Astrocyte of the spinal cord (primary cell): ENCODE data around the gene ZNF598.
A peak's percentile ranks its signal among the peaks of the same experiment; 100 is the strongest.
"Not testable (repeated sequence)": the region's sequence is repeated elsewhere in the genome, so short reads cannot be mapped to it uniquely, and the experiment has no call there.

Experiments used
- DNase-seq: peaks from one replicate; pipeline ENCODE4 v3.0.0; 2011; ENCODE audit warnings: low read depth, low spot score
- H3K4me3 ChIP-seq: 2 replicates; pipeline ENCODE4 v1.5.1; 2011; ENCODE audit warnings: low read depth, mild to moderate bottlenecking, low read length, moderate library complexity
- in situ Hi-C: cut with HindIII; loops from 2 replicates; pipeline ENCODE4 v1.10.0; 2017; ENCODE audit warnings: low sequenced_read_pairs
- TF ChIP-seq, protein P1 (sequence below): IDR thresholded peaks from 2 replicates; pipeline ENCODE4 v1.5.1; 2012; ENCODE audit warnings: low read depth, mild to moderate bottlenecking, low read length, inconsistent platforms

The ZNF598 gene

DNA sequence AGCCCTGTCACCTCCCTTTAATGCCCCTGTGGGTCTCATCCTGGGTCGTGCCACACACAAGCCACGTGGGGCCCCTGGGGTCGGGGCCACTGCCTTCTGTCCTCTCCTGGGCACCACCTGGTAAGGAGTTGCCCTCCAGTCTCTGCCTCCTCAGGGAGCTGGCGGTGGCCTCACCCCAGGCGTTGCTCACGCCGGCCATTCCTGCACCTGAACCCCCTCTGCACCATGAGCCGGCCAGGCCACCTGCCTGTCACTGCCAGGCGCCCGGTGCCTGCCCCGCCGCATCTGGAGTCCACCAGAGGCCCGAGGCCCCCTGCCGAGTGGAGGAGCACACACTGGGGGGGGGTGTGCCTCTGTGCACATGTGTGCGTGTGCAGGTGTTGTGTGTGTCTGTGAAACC, 27.5 kb upstream of the ZNF598 start:
- no peak overlapping the region for H3K4me3 ChIP-seq
- TF ChIP-seq, protein P1, sequence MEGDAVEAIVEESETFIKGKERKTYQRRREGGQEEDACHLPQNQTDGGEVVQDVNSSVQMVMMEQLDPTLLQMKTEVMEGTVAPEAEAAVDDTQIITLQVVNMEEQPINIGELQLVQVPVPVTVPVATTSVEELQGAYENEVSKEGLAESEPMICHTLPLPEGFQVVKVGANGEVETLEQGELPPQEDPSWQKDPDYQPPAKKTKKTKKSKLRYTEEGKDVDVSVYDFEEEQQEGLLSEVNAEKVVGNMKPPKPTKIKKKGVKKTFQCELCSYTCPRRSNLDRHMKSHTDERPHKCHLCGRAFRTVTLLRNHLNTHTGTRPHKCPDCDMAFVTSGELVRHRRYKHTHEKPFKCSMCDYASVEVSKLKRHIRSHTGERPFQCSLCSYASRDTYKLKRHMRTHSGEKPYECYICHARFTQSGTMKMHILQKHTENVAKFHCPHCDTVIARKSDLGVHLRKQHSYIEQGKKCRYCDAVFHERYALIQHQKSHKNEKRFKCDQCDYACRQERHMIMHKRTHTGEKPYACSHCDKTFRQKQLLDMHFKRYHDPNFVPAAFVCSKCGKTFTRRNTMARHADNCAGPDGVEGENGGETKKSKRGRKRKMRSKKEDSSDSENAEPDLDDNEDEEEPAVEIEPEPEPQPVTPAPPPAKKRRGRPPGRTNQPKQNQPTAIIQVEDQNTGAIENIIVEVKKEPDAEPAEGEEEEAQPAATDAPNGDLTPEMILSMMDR: no peak
- in situ Hi-C loops: no loop called here
- no peak for DNase-seq

GRCh38 chr16:2036200-2036966, 26.8 kb upstream of the ZNF598 start:
- in situ Hi-C loops: no loop called here
- TF ChIP-seq, protein P1: no peak
- no peak overlapping the region for H3K4me3 ChIP-seq
- no peak for DNase-seq

GRCh38 chr16:2035431-2036199, 26.0 kb upstream of the ZNF598 start:
- H3K4me3 ChIP-seq: no peak overlapping the region
- peak; percentile 93 for DNase-seq
- TF ChIP-seq, protein P1: no peak
- in situ Hi-C loops: no loop called here

GRCh38 chr16:2034696-2035430, 25.2 kb upstream of the ZNF598 start:
- in situ Hi-C loops: no loop called here
- DNase-seq: no peak
- H3K4me3 ChIP-seq: no peak overlapping the region
- TF ChIP-seq, protein P1: no peak

GRCh38 chr16:2033909-2034695, 24.5 kb upstream of the ZNF598 start:
- peak overlapping the region; percentile 28 for H3K4me3 ChIP-seq
- in situ Hi-C loops: not testable (repeated sequence)
- DNase-seq: peak; percentile 22

DNA sequence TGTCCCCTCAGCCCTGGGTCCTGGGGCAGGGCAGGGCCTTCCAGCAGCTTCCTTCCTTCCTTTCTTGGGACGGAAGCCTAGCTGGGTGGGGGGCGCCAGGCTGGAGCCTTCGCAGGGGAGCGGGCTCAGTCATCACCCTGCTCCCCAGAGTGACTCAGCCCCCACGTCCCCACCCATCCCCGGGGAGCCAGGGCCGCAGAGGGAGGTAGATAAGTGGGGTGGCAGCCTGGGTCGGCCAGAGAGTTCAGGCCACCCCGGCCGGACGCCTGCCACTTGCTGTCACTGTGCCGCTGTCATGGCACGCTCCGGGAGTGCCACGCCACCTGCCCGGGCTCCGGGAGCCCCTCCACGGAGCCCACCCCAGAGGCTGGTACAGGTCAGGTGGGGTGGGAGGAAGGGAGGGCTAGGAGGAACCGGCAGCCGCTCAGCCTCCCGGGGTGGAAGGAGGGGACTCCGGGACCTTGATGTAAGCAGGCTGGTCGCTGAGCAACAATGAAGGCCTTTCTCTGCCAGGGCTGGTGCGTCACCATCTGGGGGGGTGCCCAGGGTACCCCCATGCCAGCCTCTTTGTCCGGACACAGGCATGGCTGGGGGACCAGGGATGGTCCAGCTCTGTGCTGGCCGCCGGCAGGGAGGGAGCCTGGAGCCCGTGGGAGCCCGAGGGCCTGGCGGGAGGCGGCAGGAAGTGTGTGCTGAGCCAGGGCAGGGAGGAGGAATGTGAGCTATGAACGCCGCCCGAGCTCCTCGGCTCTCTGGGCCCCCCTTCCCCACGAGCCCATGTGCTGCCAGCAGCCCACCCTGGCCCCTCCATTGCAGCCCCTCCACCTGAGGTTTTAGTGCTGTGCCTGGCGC, 23.7 kb upstream of the ZNF598 start:
- in situ Hi-C loops: no loop called here
- peak; percentile 66 for DNase-seq
- peak overlapping the region; percentile 28 for H3K4me3 ChIP-seq
- TF ChIP-seq, protein P1: no peak
